ENCODE data around the gene TRIM67. TPM values are rescaled to one million over a fixed set of nuclear protein-coding genes. Genes with fewer than 3 reads are reported as not detected.

Gene TRIM67
- total and polyA plus RNA-seq, 9 of the 15 experiments (the other 6 are each of a cell fraction or from before 2014, with no cell fraction given): 0.04 to 0.60 (median 0.31) TPM

- TF ChIP-seq ZBTB40 (IDR thresholded peaks at IDR 0.05) (no peak), ZBTB40 (CRISPR knock-in tag; IDR thresholded peaks at IDR 0.05) (no peak), RAD51 (IDR thresholded peaks at IDR 0.05; ENCODE audit: borderline replicate concordance, low read depth) (no peak), NKRF (IDR thresholded peaks at IDR 0.05; ENCODE audit: borderline replicate concordance) (no peak), FOSL1 (tag; conservative IDR thresholded peaks at IDR 0.05) (no peak)
Observed at GRCh38 chr1:231235526-231236207, 73.8 kb downstream of the TRIM67 start (continued).

Measured in K562 (cell line).